ENCODE results near the gene FCN2.

FCN2 gene

DNA sequence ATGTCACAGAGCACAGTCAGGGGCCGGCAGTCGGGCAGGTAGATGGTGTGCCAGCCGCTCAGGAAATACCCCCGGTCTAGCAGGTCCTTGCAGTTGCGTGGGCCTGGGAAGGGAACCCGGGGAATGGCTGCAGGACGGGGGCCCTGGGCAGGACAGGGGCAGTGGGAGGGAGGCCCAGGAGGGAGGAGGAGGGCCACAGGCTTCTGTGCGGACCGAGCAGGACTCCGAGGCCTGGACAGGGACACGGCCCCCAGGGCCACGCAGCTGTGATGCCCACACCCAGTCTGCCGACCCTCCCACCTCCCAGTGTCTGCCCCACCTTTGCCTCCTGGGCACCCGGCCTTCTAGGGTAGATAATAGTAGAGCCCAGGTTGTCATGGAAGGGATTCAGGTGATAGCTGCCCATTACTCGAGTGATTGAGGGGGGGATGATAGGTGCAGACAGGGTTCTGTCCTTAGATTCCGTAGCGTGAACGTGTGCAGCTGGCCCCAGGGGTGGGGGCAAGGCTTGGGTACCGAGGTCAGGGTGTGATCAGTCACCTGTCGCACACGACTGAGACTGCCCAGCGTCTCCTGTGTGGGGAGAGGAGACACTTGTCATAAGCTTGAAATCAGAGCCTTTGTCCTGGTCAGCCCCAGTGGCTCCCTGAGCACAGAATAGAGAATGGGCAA lies 32.6 kb downstream of the FCN2 start:
- no peak for DNase-seq

DNA sequence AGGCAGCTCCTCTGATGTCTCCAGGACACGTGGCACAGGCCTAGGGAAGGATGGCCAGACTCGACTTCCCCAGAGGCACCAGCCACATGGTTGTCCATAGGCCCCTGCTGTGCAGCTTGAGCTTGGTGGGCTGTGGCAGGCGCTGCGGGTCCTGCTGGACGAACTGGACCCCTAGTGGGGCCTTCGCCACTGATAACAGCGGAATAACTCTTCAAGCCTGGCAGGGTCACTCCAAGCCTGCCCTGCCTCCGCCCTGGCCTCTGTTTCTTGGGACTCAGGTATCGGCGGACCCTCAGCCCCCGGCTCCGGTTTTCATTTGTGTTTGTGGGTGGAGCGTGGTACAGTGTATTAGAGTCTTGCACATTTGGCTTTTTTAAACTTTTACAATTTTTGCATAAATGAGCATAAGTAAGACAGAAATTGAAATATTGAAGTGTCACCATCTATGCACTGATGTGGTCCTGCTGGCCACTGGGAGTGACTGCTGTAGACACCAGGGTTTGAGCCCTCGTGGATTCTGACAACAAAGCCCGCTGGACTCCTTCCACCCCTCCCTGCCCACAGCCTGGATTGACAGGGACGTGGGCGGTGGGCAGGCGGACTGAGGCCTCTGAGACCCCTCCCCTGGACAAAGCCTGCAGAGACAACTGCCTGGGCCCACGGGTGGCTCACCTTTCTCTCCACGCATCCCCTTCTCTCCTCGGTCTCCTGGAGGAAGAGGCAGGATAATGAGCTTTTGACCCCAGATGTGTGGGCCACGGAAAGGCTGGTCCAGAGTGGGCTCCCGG lies 33.3 kb downstream of the FCN2 start:
- no peak for DNase-seq

DNA sequence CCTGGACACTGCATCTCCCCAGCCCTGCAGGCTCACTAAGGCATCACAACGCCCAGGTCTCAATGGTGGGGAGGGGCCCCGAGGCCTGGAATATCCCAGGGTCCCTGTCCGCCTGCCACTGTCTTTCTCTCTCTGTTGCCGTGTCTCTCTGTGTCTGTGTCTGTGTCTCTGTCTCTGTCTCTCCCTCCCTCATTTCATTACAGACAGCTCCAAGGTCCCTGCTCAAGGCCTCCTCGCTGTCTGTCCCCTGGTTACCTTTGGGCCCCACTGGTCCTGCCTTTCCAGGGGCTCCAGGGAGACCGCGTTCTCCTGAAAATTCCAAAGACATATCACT lies 33.9 kb downstream of the FCN2 start:
- DNase-seq: no peak

DNA sequence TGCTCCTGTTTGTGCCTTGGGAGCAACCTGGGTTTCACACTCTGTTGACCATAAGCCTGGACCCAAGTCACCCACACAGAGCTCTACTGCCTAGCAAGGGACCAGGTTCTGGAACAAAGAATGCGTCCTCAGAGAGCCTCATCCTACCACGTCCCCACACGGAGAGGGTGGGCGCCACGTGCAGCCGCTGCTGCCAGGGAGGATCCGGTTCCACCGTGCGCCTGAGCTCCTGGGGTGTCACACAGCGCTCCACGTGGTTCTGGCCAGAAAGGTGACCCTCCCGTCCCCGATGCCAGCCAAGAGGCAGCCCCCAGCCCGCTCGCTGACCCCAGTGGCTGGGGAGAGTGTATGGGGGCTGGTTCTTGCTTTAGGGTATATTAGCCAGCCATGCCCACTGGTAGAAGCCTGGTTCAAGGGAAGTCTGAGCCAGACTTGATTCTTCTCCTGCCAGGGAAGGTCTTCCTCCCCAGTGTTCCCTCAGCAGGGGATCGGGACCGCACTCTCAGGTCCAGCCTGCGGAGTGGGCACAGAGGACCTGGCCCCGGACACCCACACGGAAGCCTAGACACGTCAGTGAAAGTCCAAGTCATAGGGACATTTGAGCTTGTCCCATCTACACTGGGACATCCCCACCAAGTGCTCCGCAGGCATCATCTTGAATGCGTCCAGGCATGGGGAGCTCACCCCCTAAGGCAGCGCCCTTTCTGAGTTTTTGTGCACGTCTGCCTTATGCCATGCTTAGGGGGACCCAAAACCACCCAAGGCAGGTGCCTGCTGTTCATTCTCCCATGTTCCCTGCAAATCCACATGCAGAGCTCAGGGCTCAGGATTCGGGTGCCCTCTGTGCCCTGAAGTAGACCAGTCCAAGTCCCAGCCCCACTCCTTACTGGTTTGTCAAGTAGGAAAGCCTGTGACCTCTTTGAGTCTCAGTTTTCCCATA lies 34.7 kb downstream of the FCN2 start:
- no peak for DNase-seq

DNA sequence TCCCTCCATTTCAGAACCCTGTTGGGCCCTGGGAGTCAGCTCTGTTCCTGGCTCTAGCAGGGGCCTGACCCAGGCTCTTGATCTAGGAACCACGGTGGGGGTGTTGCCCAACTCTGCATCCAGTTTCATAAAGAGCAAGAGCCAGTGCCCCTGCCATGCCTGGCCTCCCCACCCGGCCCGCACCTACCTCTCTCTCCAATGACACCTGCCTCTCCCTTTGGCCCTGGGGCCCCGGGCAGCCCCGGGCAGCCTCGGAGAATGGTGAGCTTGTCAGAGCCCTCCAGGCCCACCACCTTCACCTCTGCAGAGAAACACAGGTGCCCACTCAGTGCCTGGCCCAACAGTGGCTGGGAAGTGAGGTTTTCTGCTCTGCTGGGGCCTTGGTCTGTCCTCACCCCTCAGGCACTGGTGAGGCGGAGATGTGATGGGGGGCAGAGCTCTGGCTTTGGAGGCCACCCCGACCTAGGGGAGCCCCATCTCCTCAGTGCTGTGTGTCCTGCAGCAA lies 35.6 kb downstream of the FCN2 start:
- no peak for DNase-seq

DNA sequence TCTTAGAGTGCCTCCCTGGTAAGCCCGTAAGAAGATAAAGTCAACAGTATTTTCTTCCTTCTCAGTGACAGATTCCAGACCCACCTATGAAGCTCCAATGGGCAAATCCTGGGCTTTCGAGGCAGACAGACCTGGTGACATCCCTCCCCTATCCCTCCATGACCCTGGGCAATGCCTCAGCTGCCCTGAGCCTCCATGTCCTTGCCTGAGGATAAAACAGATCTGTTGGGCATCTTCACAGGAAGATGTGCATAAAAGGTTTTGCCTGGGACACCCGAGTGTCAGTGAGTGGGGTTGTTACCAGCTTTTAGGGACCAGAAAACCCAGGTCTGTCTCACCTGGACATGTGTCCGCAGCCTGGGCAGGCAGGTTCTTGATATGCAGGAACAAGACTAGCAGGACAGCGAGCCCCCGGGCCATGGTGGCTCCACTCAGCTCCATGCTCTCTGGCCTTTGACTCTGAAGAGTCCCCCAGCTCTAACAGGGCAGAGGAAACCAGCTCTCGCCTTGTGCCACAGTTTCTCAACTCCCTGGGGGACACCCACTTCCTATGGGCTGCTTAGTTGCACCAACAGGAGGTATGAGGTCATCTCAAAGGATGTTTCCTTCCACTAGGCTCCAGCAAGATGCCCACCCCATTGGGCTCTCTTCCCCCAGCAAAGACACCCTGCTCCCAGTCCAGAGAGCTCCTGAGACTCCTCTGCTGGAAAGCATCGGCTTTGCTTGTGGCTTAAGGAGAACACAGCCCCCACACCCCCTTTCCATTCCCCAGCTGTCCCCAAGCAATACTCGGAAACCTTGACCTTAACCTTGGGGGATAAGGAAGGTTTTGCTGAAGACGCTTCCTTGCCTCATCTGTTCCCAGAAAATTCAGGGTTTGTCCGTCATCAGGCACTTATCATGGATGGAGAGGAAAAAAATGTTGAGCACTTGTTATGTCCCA lies 37.1 kb downstream of the FCN2 start, which contains the start of gene FCN1:
TSS of gene FCN1 (minus strand) at position 482 of the 943 bp plus-strand sequence. CDS start at position 441, 41 bp downstream.
- DNase-seq: no peak

DNA sequence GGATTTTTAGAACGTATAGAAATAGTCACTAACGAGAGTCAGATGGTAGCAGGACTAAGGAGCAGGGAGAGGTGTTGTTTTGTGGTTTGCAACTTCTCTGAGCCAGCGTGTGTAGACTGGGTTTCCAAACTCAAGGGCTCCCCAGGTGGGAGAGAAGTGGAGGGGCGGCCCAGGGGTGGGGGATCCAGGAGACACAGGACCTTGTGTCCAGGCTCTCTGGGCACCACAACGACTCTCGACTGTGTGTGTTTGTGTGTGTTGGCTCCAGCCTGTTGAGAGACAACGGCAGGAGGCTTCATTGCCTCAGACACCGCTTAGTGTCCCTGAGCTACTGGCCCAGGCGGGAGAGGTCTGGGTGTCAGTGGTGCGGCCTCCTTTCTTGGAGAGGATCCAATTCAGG lies 38.0 kb downstream of the FCN2 start:
- no peak for DNase-seq

DNA sequence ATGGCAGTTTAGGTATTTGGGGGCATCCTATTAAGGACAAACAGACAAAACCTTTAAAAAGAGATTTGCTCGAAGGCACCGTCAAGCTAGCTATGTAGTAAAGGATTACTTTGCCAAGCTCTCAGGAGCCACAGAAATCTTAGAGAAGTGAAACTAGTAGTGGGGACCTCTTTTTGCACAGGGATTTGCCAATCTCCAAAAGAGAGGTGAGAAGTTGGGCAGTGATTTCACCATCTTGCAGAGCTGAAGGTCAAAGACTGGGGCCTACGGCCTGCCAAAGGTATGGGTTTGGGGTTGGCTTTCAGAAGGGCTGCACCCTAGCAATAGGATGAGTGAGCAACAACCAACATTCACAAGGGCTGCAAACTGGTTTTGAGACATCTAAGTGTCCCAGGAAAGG lies 38.7 kb downstream of the FCN2 start:
- no peak for DNase-seq

DNA sequence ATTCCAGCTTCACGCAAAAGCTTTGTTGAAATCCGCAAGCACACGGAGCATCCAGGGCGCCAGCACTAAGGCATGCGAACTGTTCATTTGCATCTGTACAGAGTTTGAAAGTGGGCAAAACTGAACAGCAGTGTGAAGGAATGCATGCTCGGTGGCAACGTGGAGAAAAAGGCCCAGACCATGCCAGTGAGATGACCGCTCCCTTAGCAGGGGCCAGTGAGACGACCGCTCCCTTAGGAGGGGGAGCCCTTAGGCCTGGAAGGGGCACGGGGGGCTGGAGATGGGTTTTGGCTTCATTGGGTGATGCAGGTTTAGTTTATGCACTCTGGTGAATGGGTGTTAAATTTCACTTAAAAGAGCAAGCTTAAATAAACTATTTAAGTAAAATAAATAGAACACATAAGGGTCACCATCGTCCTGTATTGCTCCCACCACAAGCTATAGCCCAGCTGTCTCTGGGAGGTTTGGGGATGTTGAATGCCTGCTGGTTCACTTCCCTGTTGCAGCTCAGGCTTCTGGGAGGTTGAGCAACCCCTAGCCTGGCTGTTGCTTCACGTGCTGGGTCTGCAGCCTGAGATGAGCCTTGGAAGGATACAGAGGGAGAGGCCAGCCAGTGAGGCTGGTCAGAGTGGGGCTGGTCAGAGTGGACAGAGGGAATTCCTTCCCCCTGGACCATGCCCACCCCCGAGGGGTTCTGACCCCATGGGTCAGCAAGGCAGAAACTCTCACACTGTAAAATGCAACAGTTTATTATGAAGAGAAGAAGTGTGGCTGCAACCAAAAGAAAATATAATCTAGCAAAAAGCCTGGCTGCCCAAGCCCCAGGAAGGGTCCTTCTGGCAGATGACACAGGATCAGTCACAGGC lies 41.7 kb downstream of the FCN2 start:
- no peak for DNase-seq

DNA sequence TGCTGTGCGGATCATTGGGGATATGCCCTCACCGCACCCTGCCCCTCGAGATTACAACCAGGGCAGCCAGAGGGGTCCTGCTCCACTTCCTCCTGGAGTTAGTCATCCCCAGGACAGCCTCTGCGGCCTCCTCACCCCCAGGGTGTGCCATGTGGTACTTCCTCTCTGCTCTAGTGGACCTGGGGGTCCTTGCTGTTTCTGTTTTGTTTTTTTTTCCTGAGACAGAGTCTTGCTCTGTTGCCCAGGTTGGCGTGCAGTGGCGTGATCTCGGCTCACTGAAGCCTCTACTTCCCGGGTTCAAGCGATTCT lies 42.3 kb downstream of the FCN2 start:
- DNase-seq: no peak

DNA sequence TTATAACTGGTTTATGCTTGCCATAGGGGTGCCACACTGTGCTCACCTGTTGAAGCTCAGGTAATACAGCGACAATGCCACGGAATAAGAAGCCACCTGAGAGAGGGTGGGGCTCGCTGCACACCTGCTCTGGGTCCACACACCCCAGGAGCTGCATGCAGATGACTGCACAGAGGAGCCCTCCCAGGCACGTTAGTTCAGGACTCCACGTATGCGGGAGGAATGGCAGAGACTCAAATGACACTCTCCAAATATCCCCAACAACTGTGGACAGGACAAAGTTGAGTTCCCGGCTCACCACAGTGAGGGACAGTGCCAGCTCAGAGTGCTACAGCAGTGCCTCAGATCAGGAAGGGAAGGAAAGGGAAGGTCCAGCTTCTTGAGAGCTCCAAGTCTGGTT lies 42.9 kb downstream of the FCN2 start:
- no peak for DNase-seq

DNA sequence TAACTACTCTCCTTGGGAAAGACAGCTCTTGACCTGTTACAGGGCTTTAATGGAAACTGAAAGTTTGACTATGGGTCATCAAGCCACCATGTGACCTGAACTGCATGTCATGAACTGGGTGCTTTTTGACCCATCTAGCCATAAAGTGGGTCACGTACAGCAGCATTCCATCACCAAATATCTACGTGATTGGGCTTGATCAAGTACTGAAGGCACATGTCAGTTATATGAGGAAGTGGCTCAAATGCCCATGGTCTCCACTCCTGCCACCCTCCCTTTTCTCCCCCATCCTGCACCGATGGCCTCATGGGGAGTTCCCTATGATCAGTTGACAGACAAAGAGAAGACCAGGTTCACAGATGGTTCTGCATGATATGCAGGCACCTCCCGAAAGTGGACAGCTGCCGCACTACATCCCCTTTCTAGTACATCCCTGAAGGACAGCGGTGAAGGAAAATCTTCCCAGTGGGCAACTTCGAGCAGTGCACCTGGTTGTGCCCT lies 44.5 kb downstream of the FCN2 start:
- no peak for DNase-seq

DNA sequence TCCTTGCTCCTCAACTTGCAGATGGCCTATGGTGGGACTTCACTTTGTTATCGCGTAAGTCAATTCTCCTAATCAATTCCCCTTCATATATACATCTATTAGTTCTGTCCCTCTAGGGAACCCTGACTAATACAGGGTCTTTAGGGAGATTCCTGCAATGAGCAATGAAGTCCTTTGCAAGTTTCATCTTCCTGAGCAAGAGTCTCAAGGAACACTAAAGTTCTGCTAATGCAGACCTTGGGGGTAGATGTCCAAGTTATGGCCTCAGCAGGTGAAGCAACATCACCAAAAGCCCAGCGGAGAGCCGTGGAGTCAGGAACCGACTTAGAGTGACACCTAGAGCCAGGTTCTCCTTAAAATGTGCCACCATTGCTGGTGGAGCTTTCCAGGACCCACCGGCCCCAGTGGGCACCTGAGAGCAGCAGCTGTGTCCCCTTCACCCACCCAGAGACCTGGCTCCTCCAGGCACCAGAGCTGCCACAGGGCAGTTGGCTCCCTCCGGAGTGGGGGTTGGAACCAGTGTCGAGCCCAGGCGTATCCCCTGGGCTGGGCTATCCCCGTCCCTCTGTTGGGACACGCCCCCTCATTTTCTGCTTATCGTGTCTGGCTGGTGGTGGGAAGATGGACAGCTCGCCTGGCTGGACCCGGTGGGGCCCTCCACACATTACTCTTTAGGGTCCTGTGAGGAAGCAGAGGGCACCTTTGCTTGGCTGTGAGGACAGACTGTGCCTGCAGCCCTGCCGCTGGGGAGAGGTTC lies 48.0 kb downstream of the FCN2 start:
- DNase-seq: no peak

DNA sequence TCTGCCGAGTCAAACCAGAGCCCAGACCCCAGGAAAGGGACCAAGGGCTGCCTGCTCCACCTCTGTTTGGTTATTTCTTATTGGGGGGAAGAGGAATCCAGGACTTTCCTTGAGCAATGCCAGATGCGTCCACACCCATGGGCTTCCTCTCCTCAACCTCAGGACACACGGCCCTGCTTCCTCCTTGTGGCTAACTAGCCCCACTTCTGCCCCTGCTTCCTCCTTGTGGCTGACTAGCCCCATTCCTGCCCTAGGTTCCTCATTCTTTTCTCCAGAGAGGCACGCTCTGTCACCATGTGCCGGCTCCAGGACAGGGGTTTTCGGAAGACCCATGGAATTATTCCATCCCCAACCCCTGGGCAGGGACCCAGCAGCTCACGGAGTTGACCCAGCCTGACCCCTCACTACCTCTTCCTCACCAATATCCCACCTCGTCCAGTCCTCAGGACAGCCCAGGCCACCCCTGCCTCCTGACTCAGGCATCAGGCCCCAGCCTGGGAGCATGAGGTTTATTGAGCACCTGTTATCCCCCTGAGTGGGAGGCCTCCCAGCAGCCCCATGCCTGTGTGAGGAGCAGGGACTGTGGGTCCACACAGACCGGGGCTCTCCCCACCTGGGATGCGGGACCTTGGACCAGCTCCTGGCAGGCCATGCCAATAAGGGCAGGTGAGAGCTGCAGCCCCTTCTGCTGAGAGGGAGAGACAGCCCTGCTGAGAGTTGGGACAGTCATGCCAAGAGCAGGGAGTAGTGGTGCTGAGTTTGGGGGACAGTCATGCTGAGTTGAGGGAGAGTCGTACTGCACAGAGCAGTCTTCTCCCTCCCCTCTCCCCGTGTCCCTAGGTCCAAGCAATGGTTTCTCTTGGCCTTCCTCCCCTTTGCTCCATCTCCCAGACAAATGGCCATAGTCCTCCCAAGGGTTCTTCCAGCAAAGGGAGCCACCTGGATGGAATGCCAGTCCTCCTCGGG lies 48.9 kb downstream of the FCN2 start:
- DNase-seq: no peak

DNA sequence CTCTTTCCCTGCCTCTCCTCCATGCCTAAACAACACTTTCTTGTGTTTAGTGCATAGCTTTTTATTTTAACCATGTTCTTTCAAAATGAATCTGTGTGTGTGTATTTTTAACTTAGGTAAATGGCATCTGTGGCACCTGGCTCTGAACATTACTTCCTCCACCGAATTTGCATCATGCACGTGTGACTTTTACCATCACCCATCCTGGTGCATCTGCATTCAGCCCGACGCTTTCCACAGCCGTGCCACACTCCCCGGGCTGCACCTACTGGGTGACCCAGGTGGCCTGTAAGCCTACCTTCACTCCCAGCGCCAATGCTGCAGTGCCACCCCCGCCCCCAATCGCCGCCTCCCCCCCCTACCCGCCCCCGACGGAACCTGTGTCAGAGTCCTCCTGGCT lies 49.8 kb downstream of the FCN2 start:
- DNase-seq: no peak

DNA sequence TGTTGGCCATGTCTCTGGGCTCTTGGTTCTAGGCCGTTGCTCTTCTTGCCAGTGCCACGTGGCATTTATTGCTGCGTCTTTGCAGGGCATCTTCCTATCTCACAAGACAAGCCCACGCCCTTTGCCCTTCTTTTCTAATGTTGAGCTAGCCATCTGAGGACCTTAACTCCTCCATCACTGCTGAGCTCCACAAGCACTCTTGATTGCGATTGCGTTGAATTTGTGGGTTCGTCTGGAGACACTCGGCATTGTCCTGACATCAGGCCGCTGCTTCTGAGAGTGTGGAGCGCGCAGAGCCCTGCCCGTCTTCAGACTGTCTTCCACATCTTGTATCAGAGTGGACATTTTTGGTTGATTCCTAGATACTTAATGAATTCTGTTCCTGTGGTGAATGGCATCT lies 51.6 kb downstream of the FCN2 start:
- DNase-seq: no peak

DNA sequence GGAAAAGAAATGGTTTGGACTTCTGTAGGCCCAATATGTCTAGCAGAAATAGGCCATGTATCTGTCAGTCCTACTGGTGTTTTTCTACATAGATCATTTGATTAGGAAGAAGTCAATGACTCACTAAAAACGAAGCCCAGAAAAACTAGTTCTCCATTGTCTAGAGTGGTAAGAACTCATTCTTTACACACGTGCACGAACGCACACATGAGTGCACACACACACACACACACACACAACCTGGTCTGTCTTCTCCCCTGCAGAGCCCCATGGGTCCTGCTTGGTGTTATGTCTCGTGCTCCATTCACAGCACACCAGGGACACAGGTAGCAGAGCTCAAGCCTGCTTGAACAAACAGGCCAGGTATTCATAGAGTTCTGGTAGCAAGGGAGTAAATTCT lies 52.0 kb downstream of the FCN2 start:
- no peak for DNase-seq

DNA sequence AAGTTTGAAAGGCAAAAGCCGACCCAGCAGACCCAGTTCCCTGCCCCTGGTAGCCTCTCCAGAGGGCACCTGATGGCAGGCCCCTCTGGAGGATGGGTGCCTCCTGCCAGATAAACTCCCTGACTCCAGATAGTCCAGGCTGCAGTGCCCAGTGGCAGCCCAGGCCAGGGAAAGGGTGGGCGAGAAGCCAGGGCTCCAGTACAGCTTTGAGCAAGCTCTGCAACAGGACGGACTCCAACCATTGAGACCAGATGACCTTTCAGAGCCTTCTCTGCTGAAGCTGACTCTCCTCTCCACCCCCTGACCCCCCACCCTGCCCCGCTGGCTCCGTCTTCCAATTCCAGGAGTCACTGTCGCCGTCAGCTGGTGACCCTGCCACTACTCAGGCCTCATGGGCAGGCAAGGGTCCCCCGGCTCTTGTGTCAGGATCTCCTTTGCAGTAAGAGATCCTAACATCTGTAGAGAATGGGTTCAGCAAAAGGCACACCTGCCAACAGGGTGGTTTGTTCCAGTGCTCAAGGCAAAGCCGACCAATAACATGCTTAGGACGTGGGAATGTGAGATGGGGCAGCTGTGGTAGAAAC lies 52.6 kb downstream of the FCN2 start:
- DNase-seq: no peak

Measured in NCI-H1436 treated with DMSO at 0.1 percent for 48 hours (cell line).